GM21423 (cell line): ENCODE results near the gene SYT2.
"Not testable (repeated sequence)": the region's sequence is repeated elsewhere in the genome, so short reads cannot be mapped to it uniquely, and the experiment has no call there.

ENCODE experiments used
- ATAC-seq: cut with Tn5 transposase; IDR thresholded peaks from one replicate; pipeline ENCODE4 v1.9.1; 2021; ENCODE audit warnings: mild to moderate bottlenecking, moderate library complexity; ENCODE audit not compliant: unreplicated experiment

SYT2 gene

GRCh38 chr1:202599669-202600431, 110.4 kb downstream of the SYT2 start:
- no peak for ATAC-seq

GRCh38 chr1:202597090-202597761, 113.0 kb downstream of the SYT2 start:
- ATAC-seq = no peak

- ATAC-seq = no peak
These were observed 113.6 kb downstream of the SYT2 start for GRCh38 chr1:202596638-202597037.

GRCh38 chr1:202593845-202594244, 116.4 kb downstream of the SYT2 start:
- ATAC-seq = no peak

GRCh38 chr1:202592146-202592545, 118.1 kb downstream of the SYT2 start:
- ATAC-seq = no peak

- ATAC-seq = no peak
These were observed 118.7 kb downstream of the SYT2 start for GRCh38 chr1:202591515-202591914.

- no peak for ATAC-seq
These were observed 119.3 kb downstream of the SYT2 start for GRCh38 chr1:202590975-202591411.

GRCh38 chr1:202590126-202590525, 120.1 kb downstream of the SYT2 start:
- ATAC-seq = no peak

GRCh38 chr1:202589190-202589930, 120.9 kb downstream of the SYT2 start:
- ATAC-seq = no peak

GRCh38 chr1:202588503-202589189, 121.6 kb downstream of the SYT2 start:
- ATAC-seq = no peak

- ATAC-seq = no peak
These were observed 122.3 kb downstream of the SYT2 start for GRCh38 chr1:202587859-202588485.

GRCh38 chr1:202586871-202587270, 123.4 kb downstream of the SYT2 start:
- no peak for ATAC-seq

- peak; percentile 67 for ATAC-seq
These were observed 124.0 kb downstream of the SYT2 start for GRCh38 chr1:202586018-202586821.

GRCh38 chr1:202585590-202585933, 124.7 kb downstream of the SYT2 start:
- ATAC-seq = no peak

- ATAC-seq = no peak
These were observed 125.3 kb downstream of the SYT2 start for GRCh38 chr1:202584707-202585589.

- ATAC-seq = not testable (repeated sequence)
These were observed 127.9 kb downstream of the SYT2 start for GRCh38 chr1:202582350-202582749.

GRCh38 chr1:202580619-202581018, 129.6 kb downstream of the SYT2 start:
- ATAC-seq = no peak

GRCh38 chr1:202579806-202580205, 130.4 kb downstream of the SYT2 start:
- ATAC-seq = no peak

- no peak for ATAC-seq
These were observed 131.7 kb downstream of the SYT2 start for GRCh38 chr1:202578565-202578964.
